ENCODE data around the gene REEP2. TPM values are rescaled to one million over a fixed set of nuclear protein-coding genes. Genes with fewer than 3 reads are reported as not detected.

The REEP2 gene
- total RNA-seq, 2 donors from 2014 or later = 1.8 to 11.2 TPM

DNA sequence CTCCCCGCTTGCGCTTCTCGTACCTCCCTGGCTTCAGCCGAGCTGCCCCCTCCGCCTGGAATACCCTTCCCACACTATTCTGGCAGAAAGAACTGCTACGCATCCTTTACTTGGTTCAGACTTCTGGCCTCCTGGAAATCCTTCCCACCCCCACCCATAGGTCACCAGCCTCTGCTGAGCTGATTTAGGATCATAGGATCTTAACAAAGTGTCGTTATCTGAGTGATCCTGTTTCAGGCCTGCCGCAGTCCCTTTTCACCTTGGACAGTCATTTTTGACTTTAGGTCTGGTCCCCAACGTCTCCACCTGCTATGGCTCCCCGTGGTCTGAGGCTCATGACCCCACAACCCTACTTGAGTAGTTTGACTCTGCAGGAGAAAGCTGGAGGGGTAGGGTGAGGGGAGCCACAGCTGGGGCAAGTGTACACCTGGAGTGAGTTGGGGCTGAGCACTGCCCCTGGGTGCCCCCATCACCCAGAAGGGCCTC, 53.7 kb downstream of the REEP2 start:
- no peak for TF ChIP-seq POLR2A (IDR thresholded peaks at IDR 0.05)
- H3K4me1 ChIP-seq = peaks cover 34% of the 10 kb centered on the region
- ATAC-seq = no peak
- H3K4me3 ChIP-seq = no peak overlapping the region
- peak overlapping the region; percentile 34 to 58 (median 37) for H3K27ac ChIP-seq
- 32 to 35% methylated on average over 10 of the region's 10 CpGs for WGBS, 2 donors
- H3K9me3 ChIP-seq = no peaks in the 10 kb centered on the region
- no peaks in the 10 kb centered on the region for H3K36me3 ChIP-seq (replicated peaks in 1 of 2; ENCODE audit: insufficient read depth in 1 of 2, low read depth in 2 of 2)
- no peak for DNase-seq
- intact Hi-C loops (cut with DNase I) = no loop called here
- H3K27me3 ChIP-seq = no peaks in the 10 kb centered on the region

DNA sequence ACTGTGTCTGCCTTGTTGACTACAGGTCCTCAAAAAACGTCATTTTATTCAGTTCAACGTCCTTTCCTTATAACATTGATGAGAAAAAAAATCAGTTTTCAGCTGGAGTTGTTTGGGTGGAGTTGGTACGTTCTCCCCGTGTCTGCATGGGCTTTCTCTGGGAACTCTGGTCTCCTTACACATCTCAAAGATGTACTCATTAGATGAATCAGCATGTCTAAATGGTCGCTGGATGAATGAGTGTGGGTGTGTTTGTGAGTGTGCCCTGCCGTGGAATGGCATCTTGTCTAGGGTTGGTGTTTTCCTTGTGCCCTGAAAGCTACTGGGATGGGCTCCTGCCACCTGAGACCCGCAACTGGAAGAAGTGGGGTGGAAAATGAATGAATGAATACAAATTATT, 56.5 kb downstream of the REEP2 start:
- H3K9me3 ChIP-seq = no peaks in the 10 kb centered on the region
- H3K4me3 ChIP-seq = no peak overlapping the region
- peaks cover 22% of the 10 kb centered on the region for H3K4me1 ChIP-seq
- TF ChIP-seq CTCF (IDR thresholded peaks at IDR 0.05) = no peak
- TF ChIP-seq POLR2A (IDR thresholded peaks at IDR 0.05) = no peak
- ATAC-seq (no peak), DNase-seq (no peak)
- H3K27ac ChIP-seq = no peak overlapping the region
- no peaks in the 10 kb centered on the region for H3K27me3 ChIP-seq
- 66 to 76% methylated on average over 7 of the region's 7 CpGs for WGBS, 2 donors
- no peaks in the 10 kb centered on the region for H3K36me3 ChIP-seq (replicated peaks in 1 of 2; ENCODE audit: insufficient read depth in 1 of 2, low read depth in 2 of 2)
- intact Hi-C loops (cut with DNase I) = no loop called here

Small RNA genes within 50 kb of the gene (small RNA-seq; reads per million reads assigned to genes)
- not detected for gene AC113403.1

Other genes starting within 250 kb of the REEP2 start
- 10 to 100 TPM in 1 of 2 donors, 1 to 10 TPM in 1; 6.6 to 16.6 TPM for gene CDC23, start 225.7 kb upstream of the REEP2 start, total RNA-seq
- gene GFRA3, start 164.4 kb upstream of the REEP2 start, total RNA-seq = 1 to 10 TPM; 1.8 to 4.3 TPM
- gene CDC25C, start 107.3 kb upstream of the REEP2 start, total RNA-seq = not detected
- 10 to 100 TPM; 12.5 to 33.7 TPM for gene FAM53C, start 100.8 kb upstream of the REEP2 start, total RNA-seq
- gene KDM3B, start 86.4 kb upstream of the REEP2 start, total RNA-seq = 10 to 100 TPM; 29.7 to 42.3 TPM
- 100 to 1,000 TPM in 1 of 2 donors, 10 to 100 TPM in 1; 51.1 to 139 TPM for gene EGR1, start 26.4 kb downstream of the REEP2 start, total RNA-seq
- 10 to 100 TPM; 24.9 to 36.6 TPM for gene ETF1, start 104.2 kb downstream of the REEP2 start, total RNA-seq
- gene HSPA9, start 136.3 kb downstream of the REEP2 start, total RNA-seq = 10 to 100 TPM; 79.8 to 98.3 TPM